HL-60/S4 treated with retinoic acid at 250 ng/mL for 4 days and 3 days (cell line): ENCODE measurements around the gene ESR1.

Experiments used
- in situ Hi-C: fragments of 300-500 bp; cut with MboI; formaldehyde crosslinking; loops from 2 replicates; pipeline ENCODE4 v1.7.0; 2022; ENCODE audit warnings: low sequenced_read_pairs

ESR1 gene

GRCh38 chr6:152089992-152090391 lies 282.5 kb downstream of the ESR1 start:
- in situ Hi-C loops = no loop called here

GRCh38 chr6:152091201-152091600 lies 283.7 kb downstream of the ESR1 start:
- in situ Hi-C loops = no loop called here

- in situ Hi-C loops = no loop called here
Observed at GRCh38 chr6:152091851-152092341, 284.4 kb downstream of the ESR1 start.

GRCh38 chr6:152093711-152094110 lies 286.2 kb downstream of the ESR1 start:
- in situ Hi-C loops = no loop called here

- in situ Hi-C loops = no loop called here
Observed at GRCh38 chr6:152094276-152094675, 286.8 kb downstream of the ESR1 start.

GRCh38 chr6:152094992-152095592 lies 287.6 kb downstream of the ESR1 start:
- in situ Hi-C loops = no loop called here

- in situ Hi-C loops = no loop called here
Observed at GRCh38 chr6:152096863-152097496, 289.5 kb downstream of the ESR1 start.

- in situ Hi-C loops = no loop called here
Observed at GRCh38 chr6:152098683-152099082, 291.2 kb downstream of the ESR1 start.

- in situ Hi-C loops = no loop called here
Observed at GRCh38 chr6:152099446-152100182, 292.1 kb downstream of the ESR1 start.

- in situ Hi-C loops = no loop called here
Observed at GRCh38 chr6:152100183-152100618, 292.7 kb downstream of the ESR1 start.

- in situ Hi-C loops = no loop called here
Observed at GRCh38 chr6:152107973-152108372, 300.5 kb downstream of the ESR1 start.

- in situ Hi-C loops = no loop called here
Observed at GRCh38 chr6:152110886-152111820, 303.7 kb downstream of the ESR1 start.

GRCh38 chr6:152112491-152113261 lies 305.2 kb downstream of the ESR1 start:
- in situ Hi-C loops = no loop called here

- in situ Hi-C loops = no loop called here
Observed at GRCh38 chr6:152117156-152118133, 310.0 kb downstream of the ESR1 start.

- in situ Hi-C loops = no loop called here
Observed at GRCh38 chr6:152118224-152118623, 310.7 kb downstream of the ESR1 start.

GRCh38 chr6:152118678-152119077 lies 311.2 kb downstream of the ESR1 start:
- in situ Hi-C loops = no loop called here

GRCh38 chr6:152119831-152120230 lies 312.3 kb downstream of the ESR1 start:
- in situ Hi-C loops = no loop called here

- in situ Hi-C loops = no loop called here
Observed at GRCh38 chr6:152121910-152122309, 314.4 kb downstream of the ESR1 start.

GRCh38 chr6:152122434-152122833 lies 315.0 kb downstream of the ESR1 start:
- in situ Hi-C loops = no loop called here
